ENCODE results near the gene CENPN.

The CENPN gene

GRCh38 chr16:81041696-81042095 lies 34.7 kb downstream of the CENPN start:
- no peaks in the 10 kb centered on the region for H3K27me3 ChIP-seq

GRCh38 chr16:81042821-81043220 lies 35.8 kb downstream of the CENPN start:
- TF ChIP-seq Cebpa-rat (IDR thresholded peaks at IDR 0.05) = no peak
- H3K27me3 ChIP-seq = no peaks in the 10 kb centered on the region

More at GRCh38 chr16:81041696-81042095, 34.7 kb downstream of the CENPN start:
- TF ChIP-seq Cebpa-rat (IDR thresholded peaks at IDR 0.05) = no peak
- Histone ChIP-seq H3K4me3 (no peak overlapping the region), H4K20me1 (peaks cover 53% of the 10 kb centered on the region), H3K27ac (no peak overlapping the region), H3K9ac (no peak overlapping the region), H3K9me3 (no peaks in the 10 kb centered on the region), H3K4me2 (no peak overlapping the region), H3K4me1 (peaks cover 11% of the 10 kb centered on the region), H3K36me3 (peaks cover 92% of the 10 kb centered on the region)

GRCh38 chr16:81053761-81054160 lies 46.7 kb downstream of the CENPN start:
- Histone ChIP-seq H3K9ac (no peak overlapping the region), H3K36me3 (no peaks in the 10 kb centered on the region), H3K4me3 (no peak overlapping the region), H3K4me2 (no peak overlapping the region), H3K27me3 (no peaks in the 10 kb centered on the region), H3K4me1 (no peaks in the 10 kb centered on the region), H3K27ac (no peak overlapping the region), H4K20me1 (no peaks in the 10 kb centered on the region), H3K9me3 (peaks cover 12% of the 10 kb centered on the region)
- no peak for TF ChIP-seq Cebpa-rat (IDR thresholded peaks at IDR 0.05)

More at GRCh38 chr16:81042821-81043220, 35.8 kb downstream of the CENPN start:
- Histone ChIP-seq H3K9me3 (peaks cover 6% of the 10 kb centered on the region), H4K20me1 (peaks cover 42% of the 10 kb centered on the region), H3K4me2 (no peak overlapping the region), H3K36me3 (peaks cover 91% of the 10 kb centered on the region), H3K9ac (no peak overlapping the region), H3K4me3 (no peak overlapping the region), H3K27ac (no peak overlapping the region), H3K4me1 (no peaks in the 10 kb centered on the region; the same call in 1 of the 2 replicates)

GRCh38 chr16:81060576-81061306 lies 53.7 kb downstream of the CENPN start:
- H4K20me1 ChIP-seq = no peaks in the 10 kb centered on the region
- no peak overlapping the region for H3K9ac ChIP-seq
- H3K27me3 ChIP-seq = no peaks in the 10 kb centered on the region
- H3K4me2 ChIP-seq = peak overlapping the region; percentile 78
- no peak overlapping the region for H3K4me3 ChIP-seq
- peaks cover 19% of the 10 kb centered on the region for H3K4me1 ChIP-seq
- H3K27ac ChIP-seq = no peak overlapping the region
- H3K36me3 ChIP-seq = no peaks in the 10 kb centered on the region
- no peak for TF ChIP-seq Cebpa-rat (IDR thresholded peaks at IDR 0.05)
- no peaks in the 10 kb centered on the region for H3K9me3 ChIP-seq

- Histone ChIP-seq H3K9me3 (no peaks in the 10 kb centered on the region), H3K4me1 (peaks cover 24% of the 10 kb centered on the region), H3K4me2 (peak overlapping the region; percentile 78), H3K27me3 (no peaks in the 10 kb centered on the region), H3K9ac (no peak overlapping the region), H3K4me3 (no peak overlapping the region), H4K20me1 (no peaks in the 10 kb centered on the region), H3K36me3 (no peaks in the 10 kb centered on the region), H3K27ac (no peak overlapping the region)
- no peak for TF ChIP-seq Cebpa-rat (IDR thresholded peaks at IDR 0.05)
These were observed 54.3 kb downstream of the CENPN start for GRCh38 chr16:81061307-81061640.

- TF ChIP-seq Cebpa-rat (IDR thresholded peaks at IDR 0.05) = no peak
- Histone ChIP-seq H3K27ac (no peak overlapping the region), H4K20me1 (no peaks in the 10 kb centered on the region), H3K4me2 (peak overlapping the region; percentile 78; the same call in 1 of the 2 replicates), H3K9me3 (no peaks in the 10 kb centered on the region), H3K9ac (no peak overlapping the region), H3K4me3 (no peak overlapping the region), H3K4me1 (peaks cover 32% of the 10 kb centered on the region), H3K27me3 (no peaks in the 10 kb centered on the region), H3K36me3 (no peaks in the 10 kb centered on the region)
These were observed 55.0 kb downstream of the CENPN start for GRCh38 chr16:81061871-81062608.

- peak overlapping the region; percentile 17 for H3K4me2 ChIP-seq
- no peak for TF ChIP-seq Cebpa-rat (IDR thresholded peaks at IDR 0.05)
- no peaks in the 10 kb centered on the region for H3K27me3 ChIP-seq
- no peak overlapping the region for H3K4me3 ChIP-seq
- H3K4me1 ChIP-seq = peaks cover 15% of the 10 kb centered on the region
- H3K36me3 ChIP-seq = no peaks in the 10 kb centered on the region
- no peaks in the 10 kb centered on the region for H4K20me1 ChIP-seq
- no peak overlapping the region for H3K27ac ChIP-seq
- no peaks in the 10 kb centered on the region for H3K9me3 ChIP-seq
- H3K9ac ChIP-seq = no peak overlapping the region
These were observed 59.7 kb downstream of the CENPN start for GRCh38 chr16:81066681-81067080.

- Histone ChIP-seq H3K4me1 (peaks cover 12% of the 10 kb centered on the region), H3K4me3 (no peak overlapping the region), H3K27ac (no peak overlapping the region), H3K9ac (no peak overlapping the region), H3K27me3 (no peaks in the 10 kb centered on the region), H3K4me2 (no peak overlapping the region), H3K36me3 (no peaks in the 10 kb centered on the region), H4K20me1 (no peaks in the 10 kb centered on the region), H3K9me3 (no peaks in the 10 kb centered on the region)
- no peak for TF ChIP-seq Cebpa-rat (IDR thresholded peaks at IDR 0.05)
These were observed 60.2 kb downstream of the CENPN start for GRCh38 chr16:81067166-81067565.

- H3K4me1 ChIP-seq = peaks cover 12% of the 10 kb centered on the region
- H3K9ac ChIP-seq = no peak overlapping the region
- H4K20me1 ChIP-seq = no peaks in the 10 kb centered on the region
- no peaks in the 10 kb centered on the region for H3K27me3 ChIP-seq
- no peak overlapping the region for H3K27ac ChIP-seq
- no peaks in the 10 kb centered on the region for H3K9me3 ChIP-seq
- no peak overlapping the region for H3K4me3 ChIP-seq
- H3K36me3 ChIP-seq = no peaks in the 10 kb centered on the region
- no peak overlapping the region for H3K4me2 ChIP-seq
- no peak for TF ChIP-seq Cebpa-rat (IDR thresholded peaks at IDR 0.05)
These were observed 62.0 kb downstream of the CENPN start for GRCh38 chr16:81069063-81069462.

- Histone ChIP-seq H3K4me1 (peaks cover 12% of the 10 kb centered on the region), H3K36me3 (no peaks in the 10 kb centered on the region), H3K4me2 (no peak overlapping the region), H3K27ac (no peak overlapping the region), H3K4me3 (no peak overlapping the region), H4K20me1 (no peaks in the 10 kb centered on the region), H3K9me3 (no peaks in the 10 kb centered on the region), H3K27me3 (no peaks in the 10 kb centered on the region), H3K9ac (no peak overlapping the region)
- TF ChIP-seq Cebpa-rat (IDR thresholded peaks at IDR 0.05) = no peak
These were observed 64.0 kb downstream of the CENPN start for GRCh38 chr16:81070979-81071378.
